H1 (cell line): ENCODE data around the gene MKKS. TPM values are rescaled to one million over a fixed set of nuclear protein-coding genes. Genes with fewer than 3 reads are reported as not detected.
A peak's percentile ranks its signal among the peaks of the same experiment; 100 is the strongest.

ENCODE experiments used
- BACH1 ChIP-seq: IDR thresholded peaks from 2 replicates; pipeline ENCODE4 v1.6.1; 2012; ENCODE audit warnings: low read length, improper control_type of control experiment
- CBX5 ChIP-seq: fragments of 300-800, 300-1000 bp; sonication (generic); IDR thresholded peaks from 2 replicates; pipeline ENCODE4 v1.7.1; 2016; ENCODE audit warnings: antibody characterized with exemption, low read length, low read depth
- CEBPB ChIP-seq: IDR thresholded peaks from 2 replicates; pipeline ENCODE4 v1.6.1; 2012; ENCODE audit warnings: low read depth, low read length
- EGR1 ChIP-seq: IDR thresholded peaks from 2 replicates; pipeline ENCODE4 v1.6.1; 2011; ENCODE audit warnings: low read depth, low read length, borderline replicate concordance
- EZH2 ChIP-seq: fragments of 200-600 bp; sonication (generic); IDR thresholded peaks from 2 replicates; pipeline ENCODE4 v1.7.1; 2012; ENCODE audit warnings: low read depth, mild to moderate bottlenecking, moderate library complexity, low read length, inconsistent platforms; ENCODE audit not compliant: severe bottlenecking
- GTF2F1 ChIP-seq: IDR thresholded peaks from 2 replicates; pipeline ENCODE4 v1.6.1; 2012; ENCODE audit warnings: low read depth, low read length, improper control_type of control experiment, borderline replicate concordance
- HDAC6 ChIP-seq: IDR thresholded peaks from one replicate; pipeline ENCODE4 v1.7.1; 2012; ENCODE audit warnings: low read depth, mild to moderate bottlenecking, inconsistent platforms, low read length, moderate library complexity
- NANOG ChIP-seq: IDR thresholded peaks from 2 replicates; pipeline ENCODE4 v1.6.1; 2011; ENCODE audit warnings: low read length, low read depth, mild to moderate bottlenecking, inconsistent platforms; ENCODE audit not compliant: insufficient read depth, poor library complexity, severe bottlenecking
- PHF8 ChIP-seq: fragments of 200-600 bp; sonication (generic); conservative IDR thresholded peaks from 2 replicates; pipeline ENCODE4 v1.7.1; 2012; ENCODE audit warnings: low read depth, mild to moderate bottlenecking, inconsistent platforms, low read length, moderate library complexity
- POLR2AphosphoS5 ChIP-seq: IDR thresholded peaks from 2 replicates; pipeline ENCODE4 v1.6.1; 2011; ENCODE audit warnings: low read depth, low read length
- RNF2 ChIP-seq: fragments of 200-900, 300-1000 bp; sonication (generic); IDR thresholded peaks from 2 replicates; pipeline ENCODE4 v1.7.1; 2016; ENCODE audit warnings: borderline replicate concordance, low read depth, mild to moderate bottlenecking, antibody characterized with exemption, low read length; ENCODE audit not compliant: poor library complexity, severe bottlenecking; ENCODE audit errors: missing control alignments
- RXRA ChIP-seq: IDR thresholded peaks from 2 replicates; pipeline ENCODE4 v1.6.1; 2011; ENCODE audit warnings: low read depth, mild to moderate bottlenecking, low read length, moderate library complexity; ENCODE audit not compliant: insufficient read depth
- SAP30 ChIP-seq: fragments of 300-600 bp; sonication (generic); IDR thresholded peaks from 2 replicates; pipeline ENCODE4 v1.7.1; 2012; ENCODE audit warnings: low read length, moderate library complexity, mild to moderate bottlenecking, inconsistent platforms; ENCODE audit not compliant: insufficient read depth, insufficient replicate concordance
- SIN3A ChIP-seq, 2 experiments: IDR thresholded peaks in 1 of 2; conservative IDR thresholded peaks in 1 of 2; 2 replicates each; pipeline ENCODE4 v1.6.1; 2011 to 2012; ENCODE audit warnings: low read length in 2 of 2, improper control_type of control experiment in 1 of 2, low read depth in 1 of 2, mild to moderate bottlenecking in 1 of 2
- SIRT6 ChIP-seq: IDR thresholded peaks from one replicate; pipeline ENCODE4 v1.7.1; 2012; ENCODE audit warnings: low read length, inconsistent platforms
- SP1 ChIP-seq: IDR thresholded peaks from 2 replicates; pipeline ENCODE4 v1.6.1; 2011; ENCODE audit warnings: low read depth, low read length
- SP4 ChIP-seq: IDR thresholded peaks from 2 replicates; pipeline ENCODE4 v1.6.1; 2012; ENCODE audit warnings: low read length, inconsistent platforms
- SRF ChIP-seq: IDR thresholded peaks from 2 replicates; pipeline ENCODE4 v1.6.1; 2011; ENCODE audit warnings: mild to moderate bottlenecking, low read depth, low read length, moderate library complexity
- TAF1 ChIP-seq: IDR thresholded peaks from 2 replicates; pipeline ENCODE4 v1.6.1; 2011; ENCODE audit warnings: mild to moderate bottlenecking, low read depth, low read length
- TAF7 ChIP-seq: optimal IDR thresholded peaks from 2 replicates; pipeline ENCODE3; 2011; ENCODE audit warnings: low read depth, mild to moderate bottlenecking, inconsistent platforms, low read length, moderate library complexity, borderline replicate concordance
- TBP ChIP-seq: IDR thresholded peaks from 2 replicates; pipeline ENCODE4 v1.6.1; 2011; ENCODE audit warnings: low read depth, low read length, improper control_type of control experiment
- TCF12 ChIP-seq: IDR thresholded peaks from 2 replicates; pipeline ENCODE4 v1.6.1; 2011; ENCODE audit warnings: low read depth, mild to moderate bottlenecking, low read length
- TEAD4 ChIP-seq: IDR thresholded peaks from 2 replicates; pipeline ENCODE4 v1.6.1; 2012; ENCODE audit warnings: low read depth, low read length, inconsistent platforms, mixed read lengths
- polyA plus RNA-seq, 7 experiments: library from polyadenylated mRNA; depleted of rRNA in 3 of 7; stranded (reverse) in 5 of 7; unstranded in 2 of 7; fragments of >200 nt in 5 of 7; fragments of 200-250 nt in 2 of 7; gene quantifications; 1 replicate in 5 of 7; 2 replicates in 1 of 7; 4 replicates in 1 of 7; pipeline versions ENCODE4 v1.2.1 to v1.2.3, GENCODE V29; 2011 to 2013; ENCODE audit warnings: missing spikeins in 2 of 7, mixed read lengths in 2 of 7
- total RNA-seq: library from RNA; stranded (reverse); fragmentation: NEBNext Ultra II Directional; extraction: Animal tissue kit (Norgen Biotek cat#: 25700); gene quantifications from 2 replicates; pipeline ENCODE4 v1.2.1, GENCODE V29; 2021
- TF ChIP-seq, protein P1 (sequence below): IDR thresholded peaks from 2 replicates; pipeline ENCODE4 v1.6.1; 2012; ENCODE audit warnings: inconsistent platforms
- TF ChIP-seq, protein P2 (sequence below): IDR thresholded peaks from 2 replicates; pipeline ENCODE4 v1.6.1; 2011; ENCODE audit warnings: low read length, improper control_type of control experiment

MKKS gene
- total and polyA plus RNA-seq, 2 of the 8 experiments (the other 6 are each of a cell fraction or from before 2014, with no cell fraction given), result 15.9 to 24.8 TPM

- TF ChIP-seq NANOG (no peak), CBX5 (no peak), TEAD4 (no peak), RNF2 (no peak), CEBPB (no peak), POLR2AphosphoS5 (peak; percentile 97), SAP30 (no peak), HDAC6 (no peak), GTF2F1 (no peak; the same call in 1 of the 2 replicates), TBP (peak; percentile 83), TAF1 (peak; percentile 93), PHF8 (no peak; the same call in 1 of the 2 replicates), TAF7 (peak; percentile 89), EGR1 (peak; percentile 79; the same call in 1 of the 2 replicates), RXRA (no peak), TCF12 (no peak), SIN3A (conservative IDR thresholded peaks at IDR 0.05 in 1 of 2, IDR thresholded peaks at IDR 0.05 in 1 of 2; ENCODE audit: low read depth in 1 of 2, low read length in 2 of 2) (peak; percentile 45 to 61; a peak in 1 of 4 replicates), EZH2 (no peak), SP4 (no peak; the same call in 1 of the 2 replicates), SP1 (peak; percentile 92), BACH1 (no peak), SIRT6 (no peak), SRF (no peak)
- TF ChIP-seq, protein P1, sequence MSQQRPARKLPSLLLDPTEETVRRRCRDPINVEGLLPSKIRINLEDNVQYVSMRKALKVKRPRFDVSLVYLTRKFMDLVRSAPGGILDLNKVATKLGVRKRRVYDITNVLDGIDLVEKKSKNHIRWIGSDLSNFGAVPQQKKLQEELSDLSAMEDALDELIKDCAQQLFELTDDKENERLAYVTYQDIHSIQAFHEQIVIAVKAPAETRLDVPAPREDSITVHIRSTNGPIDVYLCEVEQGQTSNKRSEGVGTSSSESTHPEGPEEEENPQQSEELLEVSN, result no peak
- TF ChIP-seq, protein P2, sequence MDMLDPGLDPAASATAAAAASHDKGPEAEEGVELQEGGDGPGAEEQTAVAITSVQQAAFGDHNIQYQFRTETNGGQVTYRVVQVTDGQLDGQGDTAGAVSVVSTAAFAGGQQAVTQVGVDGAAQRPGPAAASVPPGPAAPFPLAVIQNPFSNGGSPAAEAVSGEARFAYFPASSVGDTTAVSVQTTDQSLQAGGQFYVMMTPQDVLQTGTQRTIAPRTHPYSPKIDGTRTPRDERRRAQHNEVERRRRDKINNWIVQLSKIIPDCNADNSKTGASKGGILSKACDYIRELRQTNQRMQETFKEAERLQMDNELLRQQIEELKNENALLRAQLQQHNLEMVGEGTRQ, result no peak
Observed at GRCh38 chr20:10434467-10434831, 427 bp upstream of the MKKS start (continued).
